GM13977 (cell line): Measurements from ENCODE around the gene AIF1.

Experiments used
- DNase-seq: peaks from one replicate; pipeline ENCODE4 v3.0.0; 2012; ENCODE audit warnings: low spot score
- in situ Hi-C: fragments of 300-500 bp; cut with MboI; formaldehyde crosslinking; loops from one replicate; pipeline ENCODE4 v1.12.0; 2022; ENCODE audit warnings: low sequenced_read_pairs, low pct_unique_long_range_greater_than_20kb, mixed read lengths, inconsistent platforms; ENCODE audit not compliant: unreplicated experiment
- TF ChIP-seq, protein P1 (sequence below): IDR thresholded peaks from 2 replicates; pipeline ENCODE4 v1.5.1; 2012; ENCODE audit warnings: mild to moderate bottlenecking, control low read depth; ENCODE audit not compliant: insufficient read depth; ENCODE audit errors: extremely low read depth, missing control alignments

AIF1 gene

DNA sequence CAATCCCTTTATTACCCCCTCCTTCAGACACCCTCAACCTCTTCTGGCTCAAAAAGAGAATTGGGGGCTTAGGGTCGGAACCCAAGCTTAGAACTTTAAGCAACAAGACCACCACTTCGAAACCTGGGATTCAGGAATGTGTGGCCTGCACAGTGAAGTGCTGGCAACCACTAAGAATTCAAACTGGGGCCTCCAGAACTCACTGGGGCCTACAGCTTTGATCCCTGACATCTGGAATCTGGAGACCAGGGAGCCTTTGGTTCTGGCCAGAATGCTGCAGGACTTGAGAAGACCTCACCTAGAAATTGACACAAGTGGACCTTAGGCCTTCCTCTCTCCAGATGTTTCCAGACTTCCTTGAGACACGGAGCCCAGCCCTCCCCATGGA is 37.5 kb upstream of the AIF1 start:
- in situ Hi-C loops, result no loop called here
- no peak for DNase-seq
- TF ChIP-seq, protein P1, sequence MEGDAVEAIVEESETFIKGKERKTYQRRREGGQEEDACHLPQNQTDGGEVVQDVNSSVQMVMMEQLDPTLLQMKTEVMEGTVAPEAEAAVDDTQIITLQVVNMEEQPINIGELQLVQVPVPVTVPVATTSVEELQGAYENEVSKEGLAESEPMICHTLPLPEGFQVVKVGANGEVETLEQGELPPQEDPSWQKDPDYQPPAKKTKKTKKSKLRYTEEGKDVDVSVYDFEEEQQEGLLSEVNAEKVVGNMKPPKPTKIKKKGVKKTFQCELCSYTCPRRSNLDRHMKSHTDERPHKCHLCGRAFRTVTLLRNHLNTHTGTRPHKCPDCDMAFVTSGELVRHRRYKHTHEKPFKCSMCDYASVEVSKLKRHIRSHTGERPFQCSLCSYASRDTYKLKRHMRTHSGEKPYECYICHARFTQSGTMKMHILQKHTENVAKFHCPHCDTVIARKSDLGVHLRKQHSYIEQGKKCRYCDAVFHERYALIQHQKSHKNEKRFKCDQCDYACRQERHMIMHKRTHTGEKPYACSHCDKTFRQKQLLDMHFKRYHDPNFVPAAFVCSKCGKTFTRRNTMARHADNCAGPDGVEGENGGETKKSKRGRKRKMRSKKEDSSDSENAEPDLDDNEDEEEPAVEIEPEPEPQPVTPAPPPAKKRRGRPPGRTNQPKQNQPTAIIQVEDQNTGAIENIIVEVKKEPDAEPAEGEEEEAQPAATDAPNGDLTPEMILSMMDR, result no peak

GRCh38 chr6:31578184-31579118 is 36.6 kb upstream of the AIF1 start:
- no peak for DNase-seq
- TF ChIP-seq, protein P1, result no peak
- in situ Hi-C loops, result no loop called here

- no peak for DNase-seq
- in situ Hi-C loops, result no loop called here
- TF ChIP-seq, protein P1, result no peak
These were observed 35.9 kb upstream of the AIF1 start for GRCh38 chr6:31579119-31579505.

DNA sequence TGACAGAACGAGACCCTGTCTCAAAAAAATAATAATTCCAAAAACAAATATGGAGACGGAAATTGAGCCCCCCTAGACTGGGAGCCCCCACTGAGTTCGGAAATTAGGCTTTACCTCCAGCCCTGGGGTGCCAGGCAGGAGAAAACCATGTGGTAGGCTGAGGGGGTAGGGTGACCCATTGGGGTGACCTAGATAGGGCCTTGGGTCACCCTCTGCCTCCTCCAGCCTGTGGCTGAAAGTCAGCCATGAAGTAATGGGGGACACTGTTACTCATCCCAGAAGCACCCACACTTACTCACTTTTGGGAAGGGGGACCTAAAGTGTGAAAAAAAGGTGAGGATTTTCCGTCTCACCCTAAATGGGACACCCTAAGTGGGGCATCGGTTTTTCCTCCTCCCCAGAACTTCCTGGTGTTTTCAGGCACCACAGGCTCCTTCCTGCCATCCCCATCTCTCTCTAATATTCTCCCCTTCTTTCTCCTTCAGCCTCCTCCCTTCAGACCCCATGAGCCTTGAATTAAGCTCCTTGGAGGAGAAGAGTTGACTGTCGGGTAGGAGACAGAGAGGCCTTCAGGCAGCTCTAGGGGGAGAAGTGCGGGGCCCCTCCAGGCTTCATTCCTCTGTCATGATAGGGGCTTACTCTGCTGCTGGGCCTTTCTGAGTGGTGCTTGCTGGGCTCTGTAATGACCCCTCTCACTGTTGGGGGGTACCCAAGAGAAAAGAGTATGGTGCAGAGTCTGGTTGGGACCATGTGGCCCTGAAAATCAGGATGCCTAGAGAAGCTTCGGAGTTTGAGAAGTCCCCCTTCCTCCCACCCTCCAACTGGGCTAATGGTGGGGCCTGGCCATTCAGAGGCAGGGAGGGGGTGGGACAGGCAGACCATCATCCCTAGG is 35.2 kb upstream of the AIF1 start:
- DNase-seq, result no peak
- TF ChIP-seq, protein P1, result no peak
- in situ Hi-C loops, result no loop called here

GRCh38 chr6:31580438-31580740 is 34.6 kb upstream of the AIF1 start:
- no peak for DNase-seq
- in situ Hi-C loops, result no loop called here
- TF ChIP-seq, protein P1, result no peak

- DNase-seq, result peak; percentile 85
- in situ Hi-C loops, result no loop called here
- TF ChIP-seq, protein P1, result peak; percentile 96
These were observed 34.1 kb upstream of the AIF1 start for GRCh38 chr6:31580807-31581433.
